Measurements from ENCODE around the gene CHMP4B. TPM values are rescaled to one million over a fixed set of nuclear protein-coding genes. Genes with fewer than 3 reads are reported as not detected.

The CHMP4B gene
- total and polyA plus RNA-seq, 2 donors (not counting 1 experiment from before 2014, with no cell fraction given) = 62.3 to 83.9 TPM

- 100% methylated on average over 7 of the region's 8 CpGs for WGBS (ENCODE audit: insufficient coverage)
- ChIA-PET POLR2A (no interaction called here), CTCF (no interaction called here)
- no peaks in the 10 kb centered on the region for H3K27me3 ChIP-seq (replicated peaks in 1 of 4; ENCODE audit: control extremely low read depth in 1 of 4, control insufficient read depth in 3 of 4, insufficient read depth in 4 of 4, low read length in 3 of 4)
- DNase-seq (no peak), ATAC-seq (ENCODE audit: low read depth) (no peak)
- H3K4me1 ChIP-seq (ENCODE audit: control insufficient read depth in 2 of 2, insufficient read depth in 2 of 2, low read length in 2 of 2) = peaks cover 53 to 66% of the 10 kb centered on the region in 2 donors
- no peak overlapping the region for H3K4me3 Mint-ChIP-seq
- H2AFZ ChIP-seq (ENCODE audit: insufficient read depth, low read depth, low read length, poor library complexity, severe bottlenecking) = no peak overlapping the region
- H3K9ac ChIP-seq (ENCODE audit: low read length) = peak overlapping the region; percentile 28
- H4K20me1 ChIP-seq (ENCODE audit: control insufficient read depth, insufficient read depth, low read length, poor library complexity, severe bottlenecking) = peaks cover 97% of the 10 kb centered on the region
- H3K9me3 Mint-ChIP-seq (ENCODE audit: insufficient read depth) = no peaks in the 10 kb centered on the region
- peak overlapping the region; percentile 20 for H3K27ac Mint-ChIP-seq
- H3K36me3 ChIP-seq (replicated peaks in 1 of 2; ENCODE audit: control extremely low read depth in 1 of 2, control insufficient read depth in 1 of 2, extremely low read depth in 1 of 2, insufficient read depth in 2 of 2, low read length in 1 of 2) = peaks cover 0 to 22% of the 10 kb centered on the region in 2 experiments
- intact Hi-C loops (cut with micrococcal nuclease) = no loop called here
- no peaks in the 10 kb centered on the region for H3K27me3 Mint-ChIP-seq
- H3K4me1 Mint-ChIP-seq = peaks cover 86% of the 10 kb centered on the region
- TF ChIP-seq EZH2 (IDR thresholded peaks at IDR 0.05; ENCODE audit: borderline replicate concordance, insufficient read depth, low read depth, low read length, poor library complexity, severe bottlenecking) = no peak
- TF ChIP-seq CTCF (IDR thresholded peaks at IDR 0.05) = no peak
- H3K4me3 ChIP-seq (ENCODE audit: control extremely low read depth in 1 of 5, extremely low read depth in 1 of 5, insufficient read depth in 1 of 5, low read depth in 2 of 5, low read length in 4 of 5) = no peak overlapping the region
- H3K27ac ChIP-seq (ENCODE audit: low read length in 2 of 2) = peak overlapping the region in 1 of 2 donors; percentile 3
- H3K9me3 ChIP-seq (ENCODE audit: control extremely low read depth in 1 of 3, control insufficient read depth in 2 of 3, insufficient read depth in 1 of 3, low read length in 2 of 3) = no peaks in the 10 kb centered on the region
- no peak overlapping the region for H3K4me2 ChIP-seq (replicated peaks; ENCODE audit: low read depth, low read length, poor library complexity, severe bottlenecking)
- H3K79me2 ChIP-seq (ENCODE audit: control insufficient read depth, insufficient read depth, low read length) = peaks cover 100% of the 10 kb centered on the region
Measured at GRCh38 chr20:33838035-33838864, 27.1 kb downstream of the CHMP4B start.

GRCh38 chr20:33839591-33839990 is 28.4 kb downstream of the CHMP4B start:
- no peak overlapping the region for H3K4me3 ChIP-seq (ENCODE audit: control extremely low read depth in 1 of 5, extremely low read depth in 1 of 5, insufficient read depth in 1 of 5, low read depth in 2 of 5, low read length in 4 of 5)
- H3K4me2 ChIP-seq (replicated peaks; ENCODE audit: low read depth, low read length, poor library complexity, severe bottlenecking) = no peak overlapping the region
- ChIA-PET CTCF (interaction anchor here (0.5 kb wide), 1 partner anchor 108 kb away, joined by 5 read pairs; no protein-coding TSS in a partner anchor), POLR2A (no interaction called here)
- ATAC-seq (ENCODE audit: low read depth) (no peak), DNase-seq (no peak)
- H3K79me2 ChIP-seq (ENCODE audit: control insufficient read depth, insufficient read depth, low read length) = peaks cover 100% of the 10 kb centered on the region
- no peak overlapping the region for H3K27ac ChIP-seq (ENCODE audit: low read length in 2 of 2)
- Mint-ChIP-seq H3K9me3 (ENCODE audit: insufficient read depth) (no peaks in the 10 kb centered on the region), H3K27me3 (no peaks in the 10 kb centered on the region), H3K4me3 (no peak overlapping the region), H3K4me1 (peaks cover 91% of the 10 kb centered on the region), H3K27ac (no peak overlapping the region)
- peaks cover 0 to 14% of the 10 kb centered on the region in 2 experiments for H3K36me3 ChIP-seq (replicated peaks in 1 of 2; ENCODE audit: control extremely low read depth in 1 of 2, control insufficient read depth in 1 of 2, extremely low read depth in 1 of 2, insufficient read depth in 2 of 2, low read length in 1 of 2)
- H2AFZ ChIP-seq (ENCODE audit: insufficient read depth, low read depth, low read length, poor library complexity, severe bottlenecking) = no peak overlapping the region
- no peaks in the 10 kb centered on the region for H3K27me3 ChIP-seq (replicated peaks in 1 of 4; ENCODE audit: control extremely low read depth in 1 of 4, control insufficient read depth in 3 of 4, insufficient read depth in 4 of 4, low read length in 3 of 4)
- intact Hi-C loops (cut with micrococcal nuclease) = no loop called here
- H3K9ac ChIP-seq (ENCODE audit: low read length) = no peak overlapping the region
- peaks cover 66 to 78% of the 10 kb centered on the region in 2 donors for H3K4me1 ChIP-seq (ENCODE audit: control insufficient read depth in 2 of 2, insufficient read depth in 2 of 2, low read length in 2 of 2)
- H4K20me1 ChIP-seq (ENCODE audit: control insufficient read depth, insufficient read depth, low read length, poor library complexity, severe bottlenecking) = peaks cover 97% of the 10 kb centered on the region
- no peak for TF ChIP-seq EZH2 (IDR thresholded peaks at IDR 0.05; ENCODE audit: borderline replicate concordance, insufficient read depth, low read depth, low read length, poor library complexity, severe bottlenecking)
- TF ChIP-seq CTCF (IDR thresholded peaks at IDR 0.05) = no peak
- H3K9me3 ChIP-seq (ENCODE audit: control extremely low read depth in 1 of 3, control insufficient read depth in 2 of 3, insufficient read depth in 1 of 3, low read length in 2 of 3) = no peaks in the 10 kb centered on the region
- WGBS (ENCODE audit: insufficient coverage) = 65% methylated on average over 3 of the region's 3 CpGs

Data from B cell (primary cell).